GM12873 (cell line): Measurements from ENCODE around the gene CACNA1H.

Source experiments
- TF ChIP-seq, protein P1 (sequence below): IDR thresholded peaks from 2 replicates; pipeline ENCODE4 v1.5.1; 2012; ENCODE audit warnings: low read depth, mild to moderate bottlenecking, moderate library complexity, low read length, control low read depth; ENCODE audit not compliant: insufficient read depth; ENCODE audit errors: missing control alignments

The CACNA1H gene

DNA sequence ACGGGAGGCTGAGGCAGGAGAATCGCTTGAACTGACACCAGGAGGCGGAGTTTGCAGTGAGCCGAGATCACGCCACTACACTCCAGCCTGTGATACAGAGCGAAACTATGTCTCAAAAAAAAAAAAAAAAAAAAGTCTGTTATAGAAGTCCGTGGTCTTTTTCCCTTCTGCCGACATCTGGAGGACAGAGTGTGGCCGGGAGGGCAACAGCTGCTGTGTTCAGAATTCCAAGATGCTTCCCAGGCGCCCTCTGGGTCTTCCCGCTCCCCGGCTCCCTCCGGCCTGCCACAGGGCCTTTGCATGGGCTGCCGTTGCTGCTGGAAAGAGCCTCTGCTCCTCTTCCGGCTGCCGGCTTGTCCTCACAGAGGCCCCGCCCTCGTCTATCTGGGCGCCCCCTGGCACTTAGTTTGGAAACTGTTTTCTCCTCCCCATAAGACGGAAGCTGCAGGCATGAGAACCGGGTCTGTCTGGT is 2.4 kb upstream of the CACNA1H start:
- TF ChIP-seq, protein P1, sequence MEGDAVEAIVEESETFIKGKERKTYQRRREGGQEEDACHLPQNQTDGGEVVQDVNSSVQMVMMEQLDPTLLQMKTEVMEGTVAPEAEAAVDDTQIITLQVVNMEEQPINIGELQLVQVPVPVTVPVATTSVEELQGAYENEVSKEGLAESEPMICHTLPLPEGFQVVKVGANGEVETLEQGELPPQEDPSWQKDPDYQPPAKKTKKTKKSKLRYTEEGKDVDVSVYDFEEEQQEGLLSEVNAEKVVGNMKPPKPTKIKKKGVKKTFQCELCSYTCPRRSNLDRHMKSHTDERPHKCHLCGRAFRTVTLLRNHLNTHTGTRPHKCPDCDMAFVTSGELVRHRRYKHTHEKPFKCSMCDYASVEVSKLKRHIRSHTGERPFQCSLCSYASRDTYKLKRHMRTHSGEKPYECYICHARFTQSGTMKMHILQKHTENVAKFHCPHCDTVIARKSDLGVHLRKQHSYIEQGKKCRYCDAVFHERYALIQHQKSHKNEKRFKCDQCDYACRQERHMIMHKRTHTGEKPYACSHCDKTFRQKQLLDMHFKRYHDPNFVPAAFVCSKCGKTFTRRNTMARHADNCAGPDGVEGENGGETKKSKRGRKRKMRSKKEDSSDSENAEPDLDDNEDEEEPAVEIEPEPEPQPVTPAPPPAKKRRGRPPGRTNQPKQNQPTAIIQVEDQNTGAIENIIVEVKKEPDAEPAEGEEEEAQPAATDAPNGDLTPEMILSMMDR = no peak

DNA sequence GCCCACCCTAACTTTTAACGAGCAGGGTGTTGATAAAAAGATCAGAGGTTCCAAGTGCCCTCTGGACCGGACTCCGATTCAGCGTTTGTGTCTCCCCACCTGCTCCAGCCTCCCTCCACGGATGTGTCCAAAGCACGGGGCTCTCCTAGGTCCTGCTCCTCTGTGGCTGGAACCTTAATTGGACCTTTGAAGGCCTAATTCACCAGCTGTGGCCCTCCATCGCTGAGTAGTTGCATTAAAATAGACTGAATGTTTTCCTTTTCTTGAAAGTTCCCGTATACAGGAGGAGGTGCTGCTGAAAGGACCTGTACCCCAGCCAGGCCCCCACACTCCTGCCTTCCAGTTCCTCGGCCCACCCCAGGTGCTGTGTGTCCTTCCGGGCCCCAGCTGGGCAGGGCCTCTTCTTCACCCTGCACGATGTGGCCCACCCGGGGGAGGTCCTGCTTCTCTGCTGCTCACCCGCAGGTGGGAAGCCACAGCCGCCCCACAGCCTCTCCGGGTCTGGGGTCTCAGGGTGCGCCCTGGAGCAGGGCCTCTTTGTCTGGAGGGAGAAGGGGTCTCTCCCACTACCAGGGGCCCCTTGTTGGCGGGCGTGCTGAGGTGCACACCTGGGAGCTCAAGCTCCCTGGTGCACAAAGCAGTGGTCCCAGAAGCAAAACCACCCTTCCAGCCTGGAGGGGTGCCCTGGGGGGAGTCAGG is 1.3 kb upstream of the CACNA1H start:
- TF ChIP-seq, protein P1 = no peak

DNA sequence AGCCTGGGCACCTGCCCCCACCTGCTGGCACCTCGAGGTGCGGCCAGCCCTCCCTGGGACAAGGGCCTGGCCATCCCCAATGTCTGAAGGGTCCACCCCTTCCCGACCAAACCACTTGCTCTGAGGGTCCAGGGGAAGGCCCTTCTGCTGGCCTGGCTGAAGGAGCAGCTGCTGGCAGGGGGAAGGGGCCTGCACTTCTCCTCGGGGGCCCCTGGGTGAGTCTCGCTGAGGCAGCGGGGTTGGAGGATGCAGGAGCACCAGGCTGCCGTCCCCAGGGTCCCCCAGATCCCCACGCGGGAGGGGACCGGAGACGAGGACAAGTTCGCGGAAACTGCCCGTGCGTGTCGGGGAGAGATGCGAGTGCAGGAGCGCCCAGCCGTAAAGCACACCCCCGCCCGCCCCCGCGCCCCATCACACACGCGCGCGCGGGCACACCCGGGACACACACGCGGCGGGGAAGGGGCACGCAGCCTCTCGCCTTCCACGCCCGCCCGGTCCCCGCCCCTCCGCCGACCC is 725 bp upstream of the CACNA1H start:
- TF ChIP-seq, protein P1 = no peak

DNA sequence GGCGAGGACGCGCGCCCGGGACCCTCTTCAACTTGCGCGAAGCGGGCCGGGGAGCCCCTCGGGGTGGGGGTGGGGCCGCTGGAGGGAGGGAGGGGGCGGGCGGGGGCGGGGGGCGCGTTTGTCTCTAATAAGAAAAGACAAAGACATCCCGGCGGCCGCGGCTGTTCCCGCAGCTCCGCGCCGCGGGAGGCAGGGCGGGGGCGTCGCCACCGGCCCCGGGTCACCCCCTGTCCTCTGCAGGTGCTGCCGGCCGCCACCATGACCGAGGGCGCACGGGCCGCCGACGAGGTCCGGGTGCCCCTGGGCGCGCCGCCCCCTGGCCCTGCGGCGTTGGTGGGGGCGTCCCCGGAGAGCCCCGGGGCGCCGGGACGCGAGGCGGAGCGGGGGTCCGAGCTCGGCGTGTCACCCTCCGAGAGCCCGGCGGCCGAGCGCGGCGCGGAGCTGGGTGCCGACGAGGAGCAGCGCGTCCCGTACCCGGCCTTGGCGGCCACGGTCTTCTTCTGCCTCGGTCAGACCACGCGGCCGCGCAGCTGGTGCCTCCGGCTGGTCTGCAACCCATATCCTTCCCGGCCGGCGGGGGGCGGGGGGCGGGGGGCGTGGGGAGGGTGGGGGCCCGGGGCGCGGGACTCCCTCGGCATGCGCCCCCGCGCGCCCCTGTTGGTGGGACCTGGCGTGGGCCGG is 714 bp downstream of the CACNA1H start:
- TF ChIP-seq, protein P1 = no peak

- TF ChIP-seq, protein P1 = no peak
These were observed 1.5 kb downstream of the CACNA1H start for GRCh38 chr16:1154291-1154886.

GRCh38 chr16:1154887-1155331 is 2.0 kb downstream of the CACNA1H start:
- TF ChIP-seq, protein P1 = no peak
